ENCODE results near the gene GM2A.
A peak's percentile ranks its signal among the peaks of the same experiment; 100 is the strongest.
"Not testable (repeated sequence)": the region's sequence is repeated elsewhere in the genome, so short reads cannot be mapped to it uniquely, and the experiment has no call there.

Gene GM2A

GRCh38 chr5:151293624-151294023 is 40.6 kb downstream of the GM2A start:
- DNase-seq (ENCODE audit: low spot score) = no peak

DNA sequence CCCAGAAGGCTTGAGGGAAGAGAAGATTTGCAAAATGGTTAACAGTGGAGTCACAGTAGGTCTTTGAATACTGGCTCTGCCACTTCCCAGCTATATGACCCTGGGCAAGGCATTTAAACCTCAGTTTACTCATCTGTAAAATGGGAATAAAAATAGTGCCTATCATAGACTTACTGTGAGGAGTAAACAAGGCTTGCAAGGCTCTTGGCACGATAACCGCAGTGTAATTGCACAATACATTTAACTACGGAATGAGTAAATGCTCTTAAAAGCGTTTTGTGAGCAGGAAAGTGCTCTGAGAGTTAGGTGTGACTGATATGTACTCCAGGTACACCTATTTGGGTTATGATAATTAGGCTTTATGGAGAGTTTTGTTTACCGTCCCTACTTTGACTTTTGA is 42.2 kb downstream of the GM2A start:
- DNase-seq (ENCODE audit: low spot score) = no peak

GRCh38 chr5:151295791-151296477 is 42.9 kb downstream of the GM2A start:
- no peak for DNase-seq (ENCODE audit: low spot score)

- DNase-seq (ENCODE audit: low spot score) = no peak
These were observed 43.5 kb downstream of the GM2A start for GRCh38 chr5:151296478-151296830.

- no peak for DNase-seq (ENCODE audit: low spot score)
These were observed 44.0 kb downstream of the GM2A start for GRCh38 chr5:151296974-151297373.

- no peak for DNase-seq (ENCODE audit: low spot score)
These were observed 45.3 kb downstream of the GM2A start for GRCh38 chr5:151298063-151298855.

DNA sequence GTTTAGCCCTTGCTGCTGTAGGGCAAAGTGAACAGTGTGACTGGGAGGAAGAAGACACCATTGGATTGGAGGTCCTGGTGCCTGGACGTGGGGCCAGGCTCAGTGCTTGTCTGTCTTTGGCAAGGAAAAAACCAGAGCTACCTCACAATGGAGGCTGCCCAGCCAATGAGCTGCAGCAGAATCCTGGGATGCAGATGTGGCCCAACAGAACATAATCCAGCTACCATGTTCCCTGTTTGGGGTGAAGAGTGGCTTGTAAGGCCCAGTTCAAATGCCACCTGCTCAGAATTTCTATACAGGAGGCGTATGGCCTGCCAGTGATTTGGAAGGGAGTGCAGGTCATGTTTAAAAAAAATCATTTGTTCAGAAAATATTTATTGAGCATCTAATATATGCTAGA is 50.7 kb downstream of the GM2A start, which contains the start of gene SLC36A3:
TSS of gene SLC36A3 (minus strand) at position 101 of the 400 bp plus-strand sequence. CDS start 412 bp downstream, outside the sequence.
- DNase-seq (ENCODE audit: low spot score) = no peak

- not testable (repeated sequence) for DNase-seq (ENCODE audit: low spot score)
These were observed 56.3 kb downstream of the GM2A start for GRCh38 chr5:151309266-151309665.

- DNase-seq (ENCODE audit: low spot score) = not testable (repeated sequence)
These were observed 56.8 kb downstream of the GM2A start for GRCh38 chr5:151309821-151310220.

- no peak for DNase-seq (ENCODE audit: low spot score)
These were observed 57.9 kb downstream of the GM2A start for GRCh38 chr5:151310932-151311331.

DNA sequence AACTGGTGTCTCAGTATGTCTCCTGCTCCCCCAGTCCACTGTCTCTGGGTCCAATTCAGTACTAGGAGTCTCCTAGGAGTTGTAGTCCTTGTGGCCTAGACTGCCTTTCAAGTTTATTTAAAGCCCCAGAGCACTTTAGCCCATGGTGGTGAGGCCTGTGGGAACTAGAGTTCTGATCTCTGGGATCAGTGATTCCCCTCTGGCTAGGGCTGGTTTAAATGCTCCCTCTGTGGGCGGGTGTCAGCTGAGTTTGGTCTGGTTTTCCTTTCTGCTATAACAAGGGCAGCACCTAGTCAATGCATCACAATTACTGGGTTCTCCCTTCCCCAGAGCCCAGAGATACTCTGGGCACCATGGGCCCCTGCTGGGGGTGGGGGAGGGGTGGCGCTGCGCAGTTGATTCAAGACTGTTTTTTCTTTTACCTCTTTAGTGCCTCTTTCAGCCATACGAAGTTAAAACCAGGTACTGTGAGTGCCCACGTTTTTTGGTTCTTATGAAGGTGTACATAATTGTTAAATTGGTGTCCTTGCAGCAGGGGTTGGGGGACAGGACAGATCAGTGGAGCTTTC is 59.9 kb downstream of the GM2A start:
- DNase-seq (ENCODE audit: low spot score) = no peak

DNA sequence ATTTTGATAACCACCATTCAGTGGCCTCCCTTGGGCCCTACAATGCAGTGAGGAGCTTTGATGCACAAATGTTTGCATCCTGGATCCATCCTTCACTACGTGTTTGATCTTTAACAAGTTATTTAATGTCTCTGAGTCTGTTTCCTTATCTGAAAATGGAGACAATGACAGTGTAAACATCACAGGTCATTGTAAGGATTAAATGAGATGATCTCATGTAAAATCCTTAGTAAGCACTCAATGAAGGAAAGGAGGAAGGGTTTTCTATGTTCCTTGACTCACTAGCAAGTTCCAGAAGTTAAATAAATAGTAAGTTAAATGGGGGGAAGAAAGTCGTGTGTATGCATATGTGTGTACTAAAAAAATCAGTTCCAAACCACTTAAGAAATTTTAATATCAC is 60.4 kb downstream of the GM2A start:
- DNase-seq (ENCODE audit: low spot score) = no peak

DNA sequence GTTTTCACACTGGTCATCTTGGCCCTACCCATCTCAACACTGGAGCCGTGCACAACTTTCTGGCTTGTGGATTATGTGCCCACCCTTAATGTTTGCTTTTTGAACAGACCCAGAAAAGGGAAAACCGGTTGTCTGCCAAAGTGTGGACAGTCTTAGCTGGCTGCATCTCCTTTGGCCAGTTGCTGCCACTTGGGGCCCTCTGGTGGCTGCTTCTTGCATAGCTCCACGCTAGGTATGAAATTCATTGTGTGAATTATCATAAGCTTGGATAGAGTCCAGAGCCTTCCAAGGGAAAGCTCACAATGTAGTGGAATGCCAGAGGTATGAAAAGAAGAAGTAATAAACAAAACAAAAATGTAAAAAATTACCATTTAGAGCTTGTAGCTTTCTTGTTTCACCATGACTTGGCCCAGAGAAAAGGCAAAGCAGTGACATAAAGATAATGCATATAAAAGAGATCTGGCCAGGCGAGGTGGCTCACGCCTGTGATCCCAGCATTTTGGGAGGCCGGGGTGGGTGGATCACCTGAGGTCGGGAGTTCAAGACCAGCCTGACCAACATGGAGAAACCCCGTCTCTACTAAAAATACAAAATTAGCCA is 63.1 kb downstream of the GM2A start:
- peak; percentile 64 for DNase-seq (ENCODE audit: low spot score)

DNA sequence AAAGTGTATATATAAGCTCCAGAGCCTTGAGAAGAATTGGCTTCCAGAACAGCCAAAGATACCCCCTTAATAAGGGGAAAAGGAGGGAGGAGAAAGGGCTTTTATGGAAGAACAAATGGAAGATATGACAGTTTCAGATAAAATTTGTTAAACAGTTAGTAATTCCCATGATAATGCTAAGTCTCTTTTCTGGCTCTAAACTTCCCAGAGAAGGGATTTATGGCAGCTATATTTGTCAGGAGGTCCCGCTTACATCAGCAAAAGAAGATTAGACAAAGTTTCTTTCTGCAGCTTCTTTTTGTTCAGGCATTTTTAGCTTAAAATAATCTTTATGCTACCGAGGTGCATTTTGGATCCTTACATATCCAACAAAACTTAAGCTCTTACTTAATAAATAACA is 64.9 kb downstream of the GM2A start:
- no peak for DNase-seq (ENCODE audit: low spot score)

GRCh38 chr5:151318850-151319732 is 66.1 kb downstream of the GM2A start:
- no peak for DNase-seq (ENCODE audit: low spot score)

All from HuH-7 (cell line).